HG02981 (cell line): ENCODE results near the gene KCND1.

Experiments used
- ATAC-seq: cut with Tn5 transposase; IDR thresholded peaks from one replicate; pipeline ENCODE4 v1.9.1; 2021; ENCODE audit warnings: mild to moderate bottlenecking, moderate library complexity; ENCODE audit not compliant: unreplicated experiment

KCND1 gene

DNA sequence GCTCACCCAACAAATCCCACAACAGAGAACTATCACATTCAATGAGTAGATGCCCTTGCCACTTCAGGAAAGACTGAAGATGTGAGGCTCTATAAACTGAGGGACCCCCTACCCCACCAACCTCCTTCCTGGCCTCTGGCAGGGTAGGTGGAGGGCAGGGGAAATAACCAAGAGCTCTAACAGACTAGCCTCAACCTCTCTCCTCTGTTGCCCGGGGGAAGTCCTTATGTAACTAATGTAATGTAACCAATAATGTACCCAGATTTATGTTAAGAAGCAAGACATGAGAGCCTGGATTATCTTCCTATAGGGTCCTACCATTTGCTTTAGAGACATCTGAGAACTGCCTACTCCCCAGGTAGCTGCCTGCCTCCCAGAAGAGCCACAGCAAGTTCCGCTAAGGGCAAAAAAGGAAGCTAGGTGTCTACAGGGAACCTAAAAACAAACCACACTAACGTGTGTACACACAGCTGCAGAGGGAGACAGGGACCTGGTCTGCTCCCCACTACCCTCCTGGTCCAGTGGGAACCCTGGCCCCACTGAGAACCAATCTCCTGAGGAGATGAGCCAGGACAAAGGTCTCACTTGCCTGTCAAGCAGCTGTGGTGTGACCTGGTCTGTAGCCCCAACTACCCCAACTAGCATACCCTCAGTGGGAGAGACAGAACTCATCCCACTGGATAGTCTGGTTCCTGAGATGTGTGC lies 32.0 kb downstream of the KCND1 start:
- ATAC-seq, result no peak

DNA sequence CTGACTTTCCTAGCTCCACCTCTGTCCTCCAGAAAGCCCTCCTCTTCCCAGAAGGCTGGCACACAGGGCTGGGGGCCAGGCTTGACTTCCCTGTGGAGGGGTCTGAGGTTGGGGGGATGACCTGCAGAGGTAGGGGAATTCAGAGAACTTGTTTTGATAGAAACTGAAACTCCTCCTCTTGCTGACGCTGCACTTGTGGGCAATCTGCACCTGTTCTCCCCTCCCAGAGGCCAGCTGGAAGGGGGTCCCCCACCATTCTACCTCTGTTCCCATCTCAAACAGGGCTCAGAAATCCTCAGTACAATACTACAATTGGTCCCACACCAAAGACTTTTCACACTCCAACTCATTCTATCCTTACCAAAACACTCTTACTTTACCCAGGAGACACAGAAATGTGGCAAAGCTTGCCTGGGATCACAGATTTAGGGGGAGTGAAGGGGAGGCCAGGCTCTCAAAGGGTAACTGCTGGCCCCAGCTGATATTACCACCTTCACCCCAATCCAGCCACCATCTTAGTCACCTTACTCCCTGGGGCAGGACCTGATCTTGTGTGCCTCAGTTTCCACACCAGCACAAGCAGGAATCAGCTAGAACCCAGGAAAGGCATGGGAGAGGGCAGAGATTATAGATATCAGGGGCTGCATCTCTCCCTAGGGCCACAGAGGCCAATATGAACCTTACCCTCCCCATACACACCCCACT lies 32.8 kb downstream of the KCND1 start:
- ATAC-seq, result peak; percentile 46

DNA sequence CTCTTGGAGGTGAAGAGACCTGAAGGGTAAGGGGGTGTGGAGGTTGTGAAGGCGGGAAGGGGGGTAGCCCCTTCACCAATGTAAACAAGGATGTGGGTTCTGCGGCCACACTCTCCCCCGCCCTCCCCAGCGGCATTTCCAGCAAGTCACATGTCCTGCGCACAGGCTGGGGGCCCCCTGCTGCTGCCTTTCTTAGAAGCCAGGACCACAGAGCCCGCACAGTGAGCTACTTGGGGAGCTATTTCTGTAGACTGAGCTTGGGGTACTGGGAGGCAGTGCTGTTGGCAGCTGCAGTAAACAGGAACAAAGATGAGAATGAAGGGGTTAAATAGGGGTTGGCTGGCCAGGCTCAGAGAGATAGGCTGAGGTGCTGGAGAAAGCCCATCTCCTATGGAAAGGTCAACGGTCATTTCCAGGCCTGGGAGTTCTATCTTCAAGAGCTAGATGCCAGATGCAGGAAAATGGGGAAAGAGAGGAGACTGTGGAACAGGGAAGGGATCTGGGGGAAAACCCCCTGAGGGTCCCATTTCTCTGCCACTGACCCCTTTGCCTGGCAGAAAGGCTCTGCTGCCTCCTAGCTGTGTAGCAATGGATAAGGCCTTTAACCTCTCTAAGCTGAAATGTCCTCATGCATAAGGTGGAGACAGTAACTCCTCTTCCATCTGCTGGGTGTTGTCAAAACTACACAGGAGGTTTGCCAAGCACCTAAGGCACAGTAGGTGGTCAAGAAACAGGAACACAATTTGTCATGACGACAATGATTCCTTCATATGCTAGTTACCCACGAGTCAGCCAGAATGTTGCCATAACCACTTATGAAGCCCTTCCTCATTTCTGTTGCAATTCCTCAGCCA lies 34.4 kb downstream of the KCND1 start:
- ATAC-seq, result peak; percentile 50

DNA sequence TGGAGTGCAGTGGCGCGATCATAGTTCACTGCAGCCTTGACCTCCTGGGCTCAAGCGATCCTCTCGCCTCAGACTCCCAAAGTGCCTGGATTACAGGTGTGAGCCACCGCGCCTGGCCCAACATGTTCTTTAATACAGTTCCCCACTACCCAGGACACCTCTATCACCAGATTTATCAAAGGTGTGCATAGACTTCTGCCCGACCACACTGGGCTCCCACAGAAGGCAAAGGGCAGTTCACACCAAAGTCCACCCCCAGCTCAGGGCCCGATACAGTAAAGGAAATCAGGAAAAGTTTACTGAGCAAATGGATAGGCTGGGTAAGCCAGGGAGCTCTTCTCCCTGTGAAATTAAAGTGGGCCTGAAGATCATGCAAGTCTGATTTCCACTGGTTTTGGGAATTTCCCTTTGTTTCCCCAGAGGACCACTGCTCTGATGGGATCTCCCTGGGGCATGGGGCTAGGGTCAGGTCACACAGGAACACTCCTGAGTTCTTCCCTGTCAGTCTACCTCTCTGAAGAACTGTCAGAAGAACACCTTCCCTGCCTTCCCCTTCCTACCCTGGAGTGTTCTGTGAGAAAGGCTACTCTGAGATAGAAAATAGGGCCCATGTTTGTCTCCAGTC lies 35.1 kb downstream of the KCND1 start:
- no peak for ATAC-seq

DNA sequence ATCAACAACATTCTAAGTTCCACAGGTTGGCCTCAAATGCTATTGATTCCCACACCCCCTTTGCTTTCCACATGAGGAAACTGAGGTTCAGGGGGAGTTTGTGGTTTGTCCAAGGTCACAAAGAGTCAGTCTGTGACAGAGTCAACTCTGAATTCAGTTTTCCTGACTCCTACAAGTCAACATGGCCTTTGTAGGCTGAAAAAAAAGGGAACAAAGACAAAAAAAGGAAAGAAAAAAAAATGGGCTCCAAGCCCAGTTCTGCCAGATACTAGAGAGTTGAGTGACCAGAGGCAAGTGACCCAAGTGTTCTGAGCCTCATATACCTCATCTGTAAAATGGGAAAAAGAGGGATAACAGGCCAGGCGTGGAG lies 36.4 kb downstream of the KCND1 start:
- no peak for ATAC-seq

DNA sequence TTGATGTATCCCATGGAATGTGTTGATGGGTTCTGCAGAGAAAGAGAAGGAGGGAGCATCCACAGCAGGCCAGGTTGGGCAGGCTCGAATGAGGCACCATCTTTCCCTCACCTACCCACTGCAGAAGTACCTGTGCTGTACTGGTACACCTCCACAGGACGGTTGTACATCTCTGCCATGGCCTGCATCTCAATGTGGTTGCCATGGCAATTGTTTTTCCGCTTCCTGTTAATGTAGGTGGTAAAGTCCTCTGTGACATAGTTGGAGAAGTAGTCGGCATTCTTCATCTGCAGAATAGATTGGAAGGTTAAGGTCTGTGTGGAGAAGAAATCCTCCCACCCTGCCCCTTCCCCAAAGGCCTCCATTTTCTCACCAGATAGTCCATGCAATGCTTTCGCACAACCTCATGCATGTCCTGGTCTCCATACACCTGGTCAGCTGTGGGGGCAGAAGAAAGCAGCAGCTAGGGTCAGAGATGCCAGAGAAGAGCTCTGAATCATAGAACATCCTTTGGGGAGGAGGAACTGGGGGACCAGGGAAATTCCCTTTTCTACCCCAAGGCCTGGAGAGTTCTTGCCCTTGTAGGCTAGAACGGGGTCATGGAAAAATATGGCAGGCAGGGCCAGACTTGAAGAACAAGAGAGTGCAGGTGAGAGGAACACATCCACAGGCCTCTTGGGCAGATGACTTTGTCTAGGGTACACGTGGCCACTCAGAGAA lies 36.9 kb downstream of the KCND1 start:
- no peak for ATAC-seq

DNA sequence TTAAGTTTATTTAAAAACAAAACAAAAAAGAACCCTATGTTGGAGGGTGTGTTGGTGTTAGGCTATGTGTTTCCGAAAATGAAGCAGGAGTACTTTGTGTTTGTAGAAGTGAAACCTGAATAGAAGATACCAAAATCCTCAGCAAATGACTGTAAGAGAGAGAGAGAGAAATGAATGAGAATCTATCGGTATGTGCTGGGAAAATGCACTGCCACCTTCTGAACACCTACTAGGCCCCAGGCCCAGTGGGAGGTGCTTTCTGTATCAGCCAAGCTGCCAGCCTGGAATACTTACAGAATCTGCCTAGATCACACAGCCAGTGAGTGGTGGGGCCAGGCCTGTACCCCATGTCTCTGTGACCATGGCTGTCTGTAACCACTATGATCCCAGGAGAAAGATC lies 37.9 kb downstream of the KCND1 start:
- no peak for ATAC-seq

DNA sequence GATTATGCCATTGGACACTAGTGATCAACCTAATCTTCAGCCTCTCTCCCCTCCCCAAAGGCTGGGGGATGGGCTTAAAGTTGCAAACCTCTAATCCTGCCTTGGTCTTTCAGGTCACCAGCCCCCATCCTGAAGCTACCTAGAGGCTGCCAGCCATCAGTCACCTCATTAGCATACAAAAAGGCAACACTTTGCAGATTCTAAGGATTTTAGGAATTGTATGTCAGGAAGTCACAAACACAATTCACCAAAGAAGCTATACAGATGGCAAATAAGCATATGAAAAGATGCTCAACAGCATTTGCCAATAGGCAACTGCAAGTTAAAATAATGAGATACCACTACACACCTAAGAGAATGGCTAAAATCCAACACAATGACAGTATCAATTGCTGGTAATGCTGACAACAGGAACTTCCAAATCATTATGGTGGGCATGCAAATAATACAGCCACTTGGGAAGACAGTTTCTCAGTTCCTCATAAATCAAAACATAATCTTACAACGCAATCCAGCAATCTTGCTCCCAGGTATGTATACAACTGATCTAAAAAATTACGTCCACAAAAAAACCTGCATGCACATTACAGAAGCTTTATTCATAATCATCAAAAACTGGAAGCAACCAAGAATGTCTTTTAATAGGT lies 43.8 kb downstream of the KCND1 start:
- ATAC-seq, result no peak

DNA sequence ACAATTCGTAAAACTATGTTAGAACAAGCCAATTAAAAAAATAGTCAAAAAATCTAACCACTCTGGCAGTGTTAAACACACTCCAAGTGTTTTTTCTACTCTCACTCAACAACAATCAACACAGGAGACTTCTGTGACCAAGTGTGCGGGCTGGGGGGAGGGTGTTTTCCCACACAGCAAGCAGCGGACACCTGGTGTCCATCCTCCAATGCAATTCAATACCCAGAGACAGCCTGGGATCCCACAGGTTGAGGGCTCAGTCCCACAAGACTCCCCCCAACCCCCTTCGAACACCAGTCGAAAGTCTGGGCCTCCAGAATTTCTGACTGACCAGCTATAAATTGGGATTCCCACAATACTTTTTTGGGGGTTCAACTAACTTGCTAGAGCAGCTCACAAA lies 44.5 kb downstream of the KCND1 start:
- no peak for ATAC-seq

DNA sequence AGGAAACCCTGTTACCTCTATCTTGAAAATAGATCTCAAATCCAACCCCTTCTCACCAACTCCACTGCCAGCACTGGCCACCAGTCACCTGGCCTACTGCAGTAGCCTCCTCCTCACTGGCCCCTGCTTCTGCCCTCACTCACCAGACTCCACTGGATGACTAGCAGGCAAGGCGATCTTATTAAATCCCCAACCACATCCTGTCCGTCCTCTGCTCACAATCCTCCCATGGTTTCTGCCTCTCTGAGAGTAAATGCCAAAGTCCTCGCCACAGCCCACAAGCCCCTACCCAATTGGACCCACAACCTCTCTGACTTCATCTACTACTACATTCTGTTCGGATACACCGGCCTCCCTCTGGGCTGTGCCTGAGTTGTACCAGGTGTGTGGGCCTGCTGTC lies 47.4 kb downstream of the KCND1 start:
- ATAC-seq, result no peak

DNA sequence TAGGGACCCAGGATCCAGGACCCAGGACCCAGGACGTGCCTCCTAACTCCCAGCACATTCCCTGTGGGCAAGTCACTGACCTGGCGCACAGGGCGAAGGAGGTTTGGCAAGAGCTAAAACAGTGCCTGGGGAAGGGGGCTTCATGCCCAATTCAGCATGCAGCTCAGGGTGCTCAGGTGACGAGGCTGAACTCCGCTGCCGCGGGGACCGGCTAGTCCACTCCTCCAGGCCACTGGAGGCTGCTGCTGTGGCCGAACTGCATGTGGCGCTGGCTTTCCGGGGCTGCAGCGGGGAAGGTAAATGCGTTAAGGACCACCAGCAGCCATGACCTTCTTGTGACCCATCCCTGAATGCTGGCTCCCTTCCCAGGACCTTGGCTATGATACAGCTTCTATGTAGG lies 47.9 kb downstream of the KCND1 start:
- ATAC-seq, result no peak

DNA sequence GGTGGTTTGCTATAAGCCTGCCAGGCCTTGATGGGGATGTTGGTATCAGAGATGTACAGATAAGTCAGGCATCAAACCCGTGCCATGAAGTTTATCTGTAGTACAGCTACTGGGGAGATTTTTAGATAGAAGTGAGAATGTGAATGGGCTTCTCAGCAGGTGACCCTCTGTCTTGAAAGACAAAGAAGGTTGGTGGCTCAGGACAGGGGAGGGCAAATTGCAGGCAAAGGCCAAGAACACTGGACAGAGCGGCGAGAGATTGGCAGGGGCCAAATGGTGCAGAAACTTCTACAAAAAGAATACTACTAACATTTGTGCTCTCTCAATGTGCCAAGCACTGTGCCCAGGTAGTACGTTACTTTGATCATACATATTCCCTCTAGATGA lies 50.9 kb downstream of the KCND1 start:
- ATAC-seq, result no peak

DNA sequence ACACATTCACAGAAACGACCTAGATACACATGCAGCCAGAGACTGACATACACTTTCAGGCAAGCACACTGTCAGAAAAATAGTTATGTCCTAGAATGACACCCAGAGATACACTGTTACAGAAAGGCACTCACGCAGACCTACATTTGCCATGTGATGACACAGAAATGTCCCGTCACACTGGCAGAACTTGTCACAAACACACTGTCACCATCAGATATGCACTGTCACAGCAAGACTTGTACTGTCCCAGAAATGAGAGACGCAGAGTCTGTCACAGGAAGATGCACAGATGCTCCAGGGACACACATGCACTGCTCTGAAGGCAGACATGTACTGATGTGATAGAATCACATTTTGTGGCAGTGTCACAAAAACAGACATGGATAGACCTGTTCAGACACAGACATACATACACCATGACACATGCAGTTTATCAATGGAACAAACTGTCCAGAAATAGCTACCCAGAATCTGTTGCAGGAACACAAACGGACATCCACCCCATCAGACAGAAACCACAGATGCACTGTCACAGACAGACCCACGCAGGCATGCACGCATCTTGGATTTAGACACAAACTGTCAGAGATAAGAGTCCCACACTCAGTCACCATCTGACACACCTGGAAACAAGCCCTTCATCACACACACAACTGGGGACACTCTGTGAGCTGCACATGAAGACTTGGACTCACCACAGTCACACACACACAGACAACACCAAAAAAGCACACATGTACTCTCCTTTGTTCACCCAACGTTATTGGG lies 51.5 kb downstream of the KCND1 start:
- ATAC-seq, result no peak

DNA sequence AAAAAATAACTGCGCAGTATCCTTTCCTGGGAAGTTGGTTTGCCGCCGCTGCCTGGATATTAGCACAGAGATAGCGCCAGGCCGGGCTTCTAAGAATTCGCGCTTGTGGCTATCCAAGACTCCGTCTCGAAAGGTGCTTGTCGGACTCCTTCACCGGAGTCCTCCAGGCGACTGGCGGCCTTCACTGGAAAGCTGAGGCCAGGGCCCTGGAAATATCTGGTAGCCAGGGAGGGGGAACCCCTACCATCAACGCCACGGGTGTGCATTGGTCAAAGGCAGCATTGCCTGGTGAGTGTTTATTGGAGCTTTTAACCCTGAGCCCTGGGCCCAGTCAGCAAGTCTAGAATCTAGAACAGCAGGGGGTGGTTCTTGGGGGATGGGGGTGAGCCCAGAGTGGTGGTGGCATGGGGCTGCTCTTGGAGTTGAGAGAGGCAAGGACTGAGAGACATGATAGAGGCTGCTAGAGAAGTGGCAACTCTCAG lies 52.2 kb downstream of the KCND1 start:
- ATAC-seq, result peak; percentile 16

DNA sequence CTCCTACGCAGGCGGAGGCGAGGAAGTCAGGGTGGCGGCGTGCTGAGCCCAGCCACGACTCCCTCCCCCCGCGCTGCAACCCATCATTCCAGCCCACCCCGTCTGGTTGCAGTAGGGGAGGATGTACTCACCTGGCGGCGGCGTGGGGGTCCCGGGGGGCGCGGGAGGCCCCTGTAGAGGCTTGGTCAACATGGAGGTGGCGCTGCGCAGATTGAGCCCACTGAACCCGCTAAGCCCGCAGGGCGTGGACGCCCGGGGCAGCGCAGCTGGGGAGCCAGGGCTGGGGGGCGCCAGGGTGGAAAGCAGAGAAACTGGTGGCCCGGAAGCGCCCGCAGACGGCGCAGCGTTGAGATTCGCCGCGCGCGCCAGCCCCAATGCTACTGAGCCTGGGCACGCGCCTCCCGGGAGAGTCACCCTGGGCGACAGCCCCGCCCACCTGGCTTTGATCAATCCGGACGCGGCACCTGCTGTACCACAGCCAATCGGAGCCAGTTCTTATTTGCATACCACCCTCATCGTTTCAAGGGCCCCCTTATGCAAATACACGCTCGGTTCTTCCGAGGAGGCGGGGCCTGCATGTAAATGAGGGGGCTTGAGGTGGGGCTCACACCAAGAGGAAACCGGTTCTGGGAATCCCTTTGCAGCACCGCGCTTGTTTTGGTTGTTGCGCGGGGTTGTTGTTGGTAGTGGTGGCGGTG lies 52.9 kb downstream of the KCND1 start, which contains the start of gene PIM2:
Gene PIM2, minus strand, starts transcription at position 382 of the 698 bp plus-strand sequence. Its CDS starts 190 bp downstream, at position 192.
- ATAC-seq, result peak; percentile 70

DNA sequence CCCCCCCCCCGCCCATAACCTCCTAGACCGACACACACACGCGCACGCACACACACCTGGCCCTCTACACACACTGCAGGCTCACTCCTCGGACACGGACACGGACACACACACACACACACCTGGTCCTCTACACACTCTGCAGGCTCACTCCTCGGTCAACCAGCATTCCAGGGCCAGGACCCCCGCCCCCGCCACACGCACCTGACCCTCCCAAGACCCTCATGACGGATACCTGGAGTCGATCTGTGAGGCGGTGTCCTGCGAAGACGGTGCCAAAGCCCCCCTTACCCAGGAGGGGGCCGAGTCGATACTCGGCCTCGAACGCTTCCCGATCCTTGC lies 53.4 kb downstream of the KCND1 start:
- no peak for ATAC-seq

DNA sequence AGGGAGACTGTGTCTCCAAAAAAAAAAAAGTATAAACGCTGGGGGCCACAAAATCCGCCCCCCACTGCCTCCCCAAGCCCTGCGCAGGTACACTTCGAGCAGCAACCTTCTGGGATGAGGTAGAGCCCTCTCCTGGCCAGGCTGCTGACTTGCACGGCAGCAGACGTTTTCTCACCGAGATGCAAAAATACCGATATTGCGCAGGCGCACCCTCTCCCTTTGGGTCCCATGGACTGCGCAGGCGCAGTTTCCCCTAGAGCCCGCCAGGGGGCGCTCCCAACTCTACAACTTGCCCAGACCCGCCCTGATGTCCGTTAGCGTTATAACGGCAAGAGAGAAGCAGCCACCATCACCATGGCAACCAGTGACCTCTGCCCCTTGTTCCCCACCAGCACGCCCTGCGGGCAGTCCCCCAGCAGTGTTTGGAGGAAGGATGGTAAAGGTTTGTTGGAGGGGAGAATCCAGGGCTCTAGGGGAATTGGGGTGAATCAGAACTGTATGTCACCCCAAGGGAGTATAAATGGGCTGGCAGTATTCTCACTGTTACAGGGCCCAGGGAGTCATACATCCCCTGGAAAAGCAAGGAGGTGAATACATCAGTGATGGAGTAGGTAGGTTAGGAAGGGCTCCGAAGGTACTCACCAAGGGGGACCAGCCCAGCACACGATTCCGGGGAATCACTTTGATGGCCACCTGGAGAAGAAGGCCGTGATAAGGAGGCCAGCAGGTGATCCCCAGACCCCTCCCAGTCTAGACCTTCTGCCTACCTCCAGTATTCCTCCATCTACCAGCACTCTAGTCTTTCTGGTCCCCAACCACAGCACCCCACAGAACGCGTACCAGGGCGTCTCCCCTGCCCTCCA lies 54.3 kb downstream of the KCND1 start:
- peak; percentile 40 for ATAC-seq
